Immature natural killer cell (primary cell): ENCODE data around the gene ST14. TPM values are rescaled to one million over a fixed set of nuclear protein-coding genes. Genes with fewer than 3 reads are reported as not detected.

ENCODE experiments used
- DNase-seq, 3 donors: peaks; one replicate each; pipeline ENCODE4 v3.0.0; 2022; ENCODE audit warnings: mixed read lengths in 1 of 3
- H3K27ac Mint-ChIP-seq, 6 donors: one replicate each; pipeline ENCODE4 v1.8.0; 2020; ENCODE audit warnings: mixed read lengths in 6 of 6, mild to moderate bottlenecking in 5 of 6, inconsistent platforms in 4 of 6, moderate library complexity in 3 of 6
- H3K27me3 Mint-ChIP-seq, 3 donors: one replicate each; pipeline ENCODE4 v1.8.0; 2020 to 2021; ENCODE audit warnings: low read depth in 3 of 3, mild to moderate bottlenecking in 3 of 3, mixed read lengths in 3 of 3, moderate library complexity in 3 of 3, inconsistent platforms in 1 of 3
- H3K36me3 Mint-ChIP-seq, 3 donors: one replicate each; pipeline ENCODE4 v1.8.0; 2020; ENCODE audit warnings: mixed read lengths in 3 of 3, inconsistent platforms in 2 of 3, mild to moderate bottlenecking in 2 of 3
- H3K4me1 Mint-ChIP-seq, 2 donors: one replicate each; pipeline ENCODE4 v1.8.0; 2020; ENCODE audit warnings: inconsistent platforms in 2 of 2, mild to moderate bottlenecking in 2 of 2, mixed read lengths in 2 of 2, moderate library complexity in 1 of 2
- H3K4me3 Mint-ChIP-seq, 5 donors: one replicate each; pipeline ENCODE4 v1.8.0; 2020; ENCODE audit warnings: mild to moderate bottlenecking in 5 of 5, mixed read lengths in 5 of 5, inconsistent platforms in 3 of 5, moderate library complexity in 3 of 5
- H3K9me3 Mint-ChIP-seq, 6 donors: one replicate each; pipeline ENCODE4 v1.8.0; 2020; ENCODE audit warnings: mild to moderate bottlenecking in 6 of 6, mixed read lengths in 6 of 6, inconsistent platforms in 4 of 6, moderate library complexity in 3 of 6
- polyA plus RNA-seq, 3 donors: library from polyadenylated mRNA; unstranded; fragments of 300-500 nt; fragmentation: Illumina TruSeq; gene quantifications; one replicate each; pipeline ENCODE4 v1.2.3, GENCODE V29; 2021

Gene ST14
- polyA plus RNA-seq, 3 donors from 2014 or later = 0.54 to 3.6 (median 2.8) TPM

DNA sequence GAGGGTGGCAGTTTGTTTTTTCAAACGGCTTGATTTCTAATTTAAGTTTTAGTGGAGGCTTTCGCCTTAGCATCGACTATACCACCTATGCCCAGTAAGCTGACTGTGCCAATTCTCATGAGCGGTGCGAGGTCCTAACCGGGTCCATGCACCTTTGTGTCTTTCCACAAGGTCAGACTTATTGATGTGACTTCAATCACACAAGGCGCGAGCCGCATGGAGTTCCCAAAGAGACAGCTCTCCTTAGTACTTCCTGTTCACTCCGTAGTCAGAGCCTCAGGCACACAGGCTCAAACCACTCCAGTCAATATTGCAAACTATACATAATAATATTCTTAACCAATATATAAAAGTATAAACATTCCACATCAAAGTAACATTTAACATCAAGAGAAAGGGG, 18.2 kb downstream of the ST14 start:
- no peaks in the 10 kb centered on the region for H3K4me1 Mint-ChIP-seq
- H3K9me3 Mint-ChIP-seq = no peaks in the 10 kb centered on the region
- no peak overlapping the region for H3K27ac Mint-ChIP-seq
- H3K4me3 Mint-ChIP-seq = no peak overlapping the region
- no peak for DNase-seq
- peaks cover 0 to 8% (median 3%) of the 10 kb centered on the region in 3 donors for H3K27me3 Mint-ChIP-seq
- no peaks in the 10 kb centered on the region for H3K36me3 Mint-ChIP-seq

DNA sequence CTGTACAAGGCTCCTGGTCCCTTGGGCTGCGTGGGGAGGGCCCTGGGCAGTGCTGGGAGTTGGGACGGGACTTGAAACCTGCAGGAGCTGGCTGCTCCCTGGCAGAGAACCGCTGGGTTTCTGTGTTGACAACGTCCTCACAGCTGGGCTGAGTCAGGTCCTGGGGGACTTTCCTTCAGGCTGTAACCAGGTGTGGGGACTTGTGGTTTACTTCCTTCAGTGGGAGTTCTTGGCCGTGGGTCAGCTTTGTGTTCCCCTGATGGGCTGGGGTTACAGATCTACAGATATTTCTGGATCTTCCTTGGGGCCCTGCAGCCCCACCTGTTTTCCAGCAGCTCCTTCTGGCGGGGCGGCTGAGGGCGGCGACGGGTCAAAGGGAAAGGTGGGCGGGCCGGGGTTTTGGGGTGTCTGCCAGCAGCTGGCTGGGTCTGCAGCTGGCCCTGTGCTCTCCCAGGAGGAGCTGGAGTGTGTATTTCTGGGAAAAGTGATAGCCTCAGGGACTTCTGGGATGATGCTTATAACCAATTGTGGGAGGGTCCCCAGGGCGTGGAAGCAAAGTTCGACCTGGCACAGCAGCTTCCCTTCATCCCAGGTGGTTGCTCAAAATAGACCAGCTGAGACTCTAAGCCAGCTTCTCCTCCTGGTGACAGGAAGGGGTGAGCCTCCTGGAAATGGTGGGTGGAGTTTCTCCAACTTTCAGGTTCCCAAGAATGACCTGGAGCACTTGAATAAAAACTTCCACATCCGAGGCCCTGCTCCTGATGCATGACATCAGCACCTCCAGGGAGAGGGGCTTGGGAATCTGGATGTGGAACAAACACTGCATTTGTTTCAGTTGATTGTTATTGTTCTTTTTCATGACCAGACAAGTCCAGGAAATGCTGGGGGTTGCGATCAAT, 19.1 kb downstream of the ST14 start:
- no peak for DNase-seq
- H3K9me3 Mint-ChIP-seq = no peaks in the 10 kb centered on the region
- no peaks in the 10 kb centered on the region for H3K4me1 Mint-ChIP-seq
- H3K4me3 Mint-ChIP-seq = no peak overlapping the region
- peaks cover 0 to 8% (median 3%) of the 10 kb centered on the region in 3 donors for H3K27me3 Mint-ChIP-seq
- no peak overlapping the region for H3K27ac Mint-ChIP-seq
- no peaks in the 10 kb centered on the region for H3K36me3 Mint-ChIP-seq

DNA sequence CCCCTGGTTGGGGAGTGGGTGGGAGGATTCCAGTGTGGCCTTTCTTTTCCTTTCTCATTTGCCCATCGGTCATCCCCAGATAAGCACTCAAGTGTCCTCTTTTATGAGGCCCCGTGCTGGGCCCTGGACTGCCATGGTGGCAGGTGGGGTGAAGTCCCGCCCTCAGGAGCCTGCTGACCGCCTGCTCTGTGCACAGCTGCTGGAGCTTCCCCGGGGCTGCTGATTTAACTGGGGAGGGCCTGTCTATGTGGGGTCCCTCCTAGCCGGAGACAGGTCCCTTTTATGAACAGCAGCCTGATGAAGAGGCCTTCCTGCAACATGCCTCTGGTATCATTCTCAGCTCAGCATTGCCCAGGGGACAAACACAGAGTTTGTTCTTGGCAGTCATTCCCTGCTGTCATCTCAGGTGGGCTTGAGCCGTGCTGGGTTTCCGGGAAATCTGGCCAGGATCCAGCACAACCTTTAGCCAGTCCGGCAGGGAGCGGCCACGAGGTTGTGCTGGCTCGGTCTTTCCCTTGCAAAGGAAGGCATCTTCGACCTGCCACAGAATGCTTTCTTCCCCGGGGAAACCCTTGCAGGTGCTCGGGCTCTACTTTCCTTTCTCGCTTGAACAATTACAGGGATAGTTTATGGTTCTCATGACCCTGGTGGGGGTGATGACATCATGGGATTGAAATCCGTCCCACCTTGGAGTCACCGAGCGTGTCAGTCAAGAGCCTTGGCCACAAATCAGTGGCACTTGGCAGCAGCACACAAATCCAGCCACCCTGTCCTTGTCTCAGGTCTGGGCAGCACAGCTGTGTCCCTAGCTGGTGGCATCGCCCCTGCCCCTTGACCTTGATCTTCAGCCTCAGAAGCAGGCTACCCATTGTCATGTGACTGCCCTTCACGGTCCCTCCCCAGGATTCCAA, 20.1 kb downstream of the ST14 start:
- Mint-ChIP-seq H3K4me1 (no peaks in the 10 kb centered on the region), H3K27ac (no peak overlapping the region), H3K9me3 (no peaks in the 10 kb centered on the region), H3K36me3 (no peaks in the 10 kb centered on the region), H3K4me3 (no peak overlapping the region), H3K27me3 (peaks cover 0 to 9% (median 3%) of the 10 kb centered on the region in 3 donors)
- no peak for DNase-seq

DNA sequence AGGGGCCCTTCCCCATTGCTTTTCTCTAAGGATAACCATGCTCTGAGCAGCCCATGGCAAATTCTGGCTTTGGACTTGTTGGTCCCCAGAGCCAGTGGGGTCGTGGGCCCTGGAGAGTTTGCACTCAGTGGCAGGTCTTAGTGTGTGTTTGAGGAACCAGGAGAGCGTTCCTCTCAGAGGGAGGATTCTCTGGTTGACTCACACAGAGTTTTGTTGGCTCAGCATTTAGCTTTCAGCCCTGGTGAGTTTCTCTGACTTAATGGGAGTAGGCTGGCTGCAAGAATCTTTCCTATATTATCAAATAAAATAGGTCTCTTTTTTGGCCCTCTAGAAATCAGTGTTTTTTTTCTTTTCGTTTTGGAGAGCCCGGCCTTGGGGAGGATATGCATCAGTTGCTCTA, 20.9 kb downstream of the ST14 start:
- Mint-ChIP-seq H3K4me1 (no peaks in the 10 kb centered on the region), H3K4me3 (no peak overlapping the region)

DNA sequence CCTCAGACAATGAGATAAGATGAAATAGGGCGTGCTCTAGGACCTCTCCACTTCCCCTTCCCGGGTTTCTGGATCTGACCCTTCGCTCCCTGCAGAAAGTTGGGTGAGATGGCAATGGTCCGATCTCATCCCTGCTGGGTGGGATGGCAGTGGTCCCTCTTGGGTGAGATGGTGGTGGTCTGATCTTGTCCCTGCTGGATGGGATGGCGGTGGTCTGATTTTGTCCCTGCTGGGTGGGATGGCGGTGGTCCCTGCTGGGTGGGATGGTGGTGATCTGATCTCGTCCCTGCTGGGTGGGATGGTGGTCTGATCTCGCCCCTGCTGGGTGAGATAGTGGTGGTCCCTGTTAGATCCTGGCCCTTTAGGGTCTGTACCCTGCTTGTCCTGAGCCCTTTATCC, 21.3 kb downstream of the ST14 start:
- peaks cover 0 to 8% (median 5%) of the 10 kb centered on the region in 3 donors for H3K27me3 Mint-ChIP-seq
- H3K4me1 Mint-ChIP-seq = no peaks in the 10 kb centered on the region
- no peak overlapping the region for H3K4me3 Mint-ChIP-seq
- no peak overlapping the region for H3K27ac Mint-ChIP-seq
- H3K36me3 Mint-ChIP-seq = no peaks in the 10 kb centered on the region
- H3K9me3 Mint-ChIP-seq = no peaks in the 10 kb centered on the region
- DNase-seq = no peak

More for the DNA sequence above, 20.9 kb downstream of the ST14 start:
- no peaks in the 10 kb centered on the region for H3K36me3 Mint-ChIP-seq
- no peak overlapping the region for H3K27ac Mint-ChIP-seq
- H3K27me3 Mint-ChIP-seq = peaks cover 0 to 8% (median 5%) of the 10 kb centered on the region in 3 donors
- DNase-seq = no peak
- H3K9me3 Mint-ChIP-seq = no peaks in the 10 kb centered on the region

DNA sequence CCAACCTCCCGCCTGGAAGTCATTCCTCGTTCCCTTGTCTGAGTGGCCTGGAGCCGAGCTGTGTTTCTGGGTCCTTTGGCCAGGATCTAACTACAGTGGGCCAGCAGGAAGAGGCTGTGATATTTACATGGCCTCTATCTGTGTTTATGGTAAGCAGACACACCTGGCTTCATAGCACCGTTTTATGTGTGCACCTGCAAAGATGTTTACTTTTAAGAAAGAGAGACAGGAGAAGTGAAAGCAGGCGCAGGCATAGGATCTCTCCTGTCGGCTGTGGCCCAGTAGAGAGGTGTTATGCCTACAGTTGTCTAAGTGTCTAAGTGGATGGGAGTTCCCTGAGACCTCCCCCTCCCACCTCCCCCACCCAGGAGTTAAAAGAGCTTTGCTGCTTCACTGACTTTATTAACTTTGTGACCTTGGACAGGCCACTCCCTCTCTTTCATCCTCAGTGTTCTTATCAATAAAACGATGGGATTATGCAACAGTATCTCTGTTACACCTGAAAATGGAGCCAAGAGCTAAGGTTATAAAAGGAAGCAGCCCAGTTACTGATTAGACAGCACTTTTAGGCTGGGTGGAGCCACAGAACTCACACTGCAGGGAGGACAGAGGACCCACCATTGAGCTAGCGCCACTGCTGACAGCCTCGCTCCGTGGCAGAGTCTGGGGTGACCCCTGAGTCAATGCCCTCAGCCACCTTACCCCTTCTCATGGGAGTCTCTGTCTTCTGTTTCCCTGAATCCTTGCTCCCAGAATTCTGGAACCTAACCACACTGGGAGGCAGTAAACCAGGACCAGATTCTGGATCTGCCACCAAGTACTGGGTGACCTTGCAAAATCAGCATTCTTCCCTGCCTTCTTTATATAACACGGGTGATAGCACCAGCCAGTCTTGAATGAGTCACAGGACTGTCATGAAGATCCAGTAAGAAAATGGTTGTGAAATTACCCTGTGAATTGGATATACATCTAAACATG, 22.0 kb downstream of the ST14 start:
- no peak overlapping the region for H3K4me3 Mint-ChIP-seq

DNA sequence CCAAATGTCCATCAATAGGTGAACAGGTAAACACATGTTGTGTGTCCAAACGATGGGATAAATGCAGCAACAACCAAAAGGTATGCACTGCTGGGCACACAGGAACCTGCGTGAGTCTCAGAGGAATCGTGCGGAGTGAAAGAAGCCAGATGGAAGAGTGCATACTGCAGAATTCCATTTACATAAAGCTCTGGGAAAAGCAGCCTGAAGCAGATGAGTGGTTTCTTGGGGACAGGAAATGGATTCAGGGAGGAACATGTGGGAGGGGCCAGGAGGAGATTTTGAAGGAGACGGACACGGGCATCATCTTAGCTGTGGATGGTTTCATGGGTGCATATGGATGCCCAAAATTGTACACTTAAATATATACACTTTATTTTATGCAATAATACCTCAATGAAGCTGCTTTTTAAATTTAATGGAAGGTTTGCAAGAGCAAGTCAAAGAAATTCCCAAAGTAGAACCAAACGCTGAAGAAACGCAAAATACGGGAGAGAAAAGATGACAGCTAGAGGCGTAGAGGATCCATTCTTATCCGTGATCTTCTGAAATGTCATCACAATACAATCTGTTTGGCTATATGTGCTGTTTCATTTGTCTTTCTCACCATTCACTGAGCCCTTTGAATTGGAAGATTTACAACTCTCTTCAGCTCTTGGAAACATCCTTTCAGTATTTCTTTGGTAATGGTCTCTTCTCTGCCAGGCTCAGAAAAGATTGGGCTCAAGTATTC, 24.5 kb downstream of the ST14 start:
- H3K4me1 Mint-ChIP-seq = no peaks in the 10 kb centered on the region
- H3K27ac Mint-ChIP-seq = no peak overlapping the region
- H3K4me3 Mint-ChIP-seq = no peak overlapping the region
- no peak for DNase-seq
- H3K27me3 Mint-ChIP-seq = peaks cover 0 to 5% (median 5%) of the 10 kb centered on the region in 3 donors
- H3K36me3 Mint-ChIP-seq = no peaks in the 10 kb centered on the region
- H3K9me3 Mint-ChIP-seq = no peaks in the 10 kb centered on the region

More for the DNA sequence above, 22.0 kb downstream of the ST14 start:
- no peak overlapping the region for H3K27ac Mint-ChIP-seq
- no peaks in the 10 kb centered on the region for H3K9me3 Mint-ChIP-seq
- H3K27me3 Mint-ChIP-seq = peaks cover 0 to 7% (median 5%) of the 10 kb centered on the region in 3 donors
- no peaks in the 10 kb centered on the region for H3K36me3 Mint-ChIP-seq
- no peaks in the 10 kb centered on the region for H3K4me1 Mint-ChIP-seq
- no peak for DNase-seq

DNA sequence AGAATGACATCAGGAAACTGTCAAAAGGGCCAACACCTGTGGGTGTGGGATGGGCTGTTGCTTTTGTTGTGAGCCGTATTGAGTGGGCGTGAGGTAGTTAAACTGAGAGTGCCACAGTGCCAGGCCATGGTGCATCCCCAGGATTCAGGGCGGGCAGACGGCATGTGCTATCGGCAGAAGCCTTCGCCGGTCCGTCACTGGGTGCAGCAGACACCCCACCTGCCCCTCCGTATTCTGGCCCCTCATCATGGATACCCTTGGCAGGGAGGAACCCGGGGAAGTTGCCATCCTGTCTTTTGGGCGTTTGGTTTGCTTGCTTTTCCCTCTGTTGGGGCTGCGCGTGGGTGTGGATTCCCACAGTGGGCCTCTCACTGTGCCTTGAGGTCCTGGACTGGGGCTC, 27.5 kb downstream of the ST14 start:
- no peak overlapping the region for H3K4me3 Mint-ChIP-seq
- no peak overlapping the region for H3K27ac Mint-ChIP-seq
- H3K27me3 Mint-ChIP-seq = peaks cover 0 to 2% (median 2%) of the 10 kb centered on the region in 3 donors
- H3K9me3 Mint-ChIP-seq = no peaks in the 10 kb centered on the region
- no peaks in the 10 kb centered on the region for H3K36me3 Mint-ChIP-seq
- DNase-seq = no peak
- no peaks in the 10 kb centered on the region for H3K4me1 Mint-ChIP-seq

DNA sequence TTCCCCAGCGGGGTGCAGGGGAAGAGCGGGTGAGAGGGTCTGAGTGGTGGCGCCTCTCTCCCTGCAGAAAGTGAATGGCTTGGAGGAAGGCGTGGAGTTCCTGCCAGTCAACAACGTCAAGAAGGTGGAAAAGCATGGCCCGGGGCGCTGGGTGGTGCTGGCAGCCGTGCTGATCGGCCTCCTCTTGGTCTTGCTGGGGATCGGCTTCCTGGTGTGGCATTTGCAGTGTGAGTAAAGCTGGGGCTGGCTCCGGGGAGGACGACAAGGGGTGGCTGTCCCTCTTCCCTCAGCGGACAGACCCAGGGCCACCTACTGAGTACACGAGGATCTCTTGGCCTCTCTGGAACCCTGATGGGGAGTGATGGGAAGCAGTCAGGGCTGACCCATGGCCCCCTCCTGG, 28.5 kb downstream of the ST14 start:
- H3K36me3 Mint-ChIP-seq = no peaks in the 10 kb centered on the region
- DNase-seq = no peak

DNA sequence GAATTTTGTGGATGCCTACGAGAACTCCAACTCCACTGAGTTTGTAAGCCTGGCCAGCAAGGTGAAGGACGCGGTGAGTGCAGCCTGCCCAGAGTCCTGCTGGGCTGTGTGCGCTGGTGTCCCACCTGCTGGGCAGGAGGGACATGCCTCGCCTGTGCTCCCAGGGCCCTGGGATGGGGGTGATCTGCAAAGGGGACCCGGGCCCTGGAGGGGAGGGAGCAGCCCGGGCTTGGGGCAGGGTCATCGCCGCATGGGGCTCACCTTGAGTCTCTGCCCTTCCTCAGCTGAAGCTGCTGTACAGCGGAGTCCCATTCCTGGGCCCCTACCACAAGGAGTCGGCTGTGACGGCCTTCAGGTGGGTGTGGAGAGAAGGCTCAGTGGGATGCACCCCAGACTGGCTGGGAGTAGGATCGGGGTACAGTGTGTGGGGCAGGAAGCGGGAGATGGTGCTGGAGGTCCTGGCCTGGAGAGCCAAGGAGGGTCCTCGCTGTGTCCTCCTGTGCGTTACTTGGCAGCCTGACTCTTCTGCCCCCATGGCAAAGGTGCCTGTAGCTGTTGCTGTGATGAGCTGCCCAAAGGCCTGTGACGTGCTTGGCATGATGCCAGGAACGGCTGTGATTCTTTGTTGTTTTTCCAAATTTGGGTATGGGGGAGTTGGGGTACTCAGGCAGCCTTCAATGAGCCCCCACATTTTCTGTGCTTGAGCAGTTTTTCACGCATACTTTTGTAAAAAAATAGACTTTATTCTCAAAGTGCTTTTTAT, 29.2 kb downstream of the ST14 start:
- H3K27me3 Mint-ChIP-seq = peaks cover 0 to 2% (median 2%) of the 10 kb centered on the region in 3 donors
- no peak for DNase-seq
- H3K36me3 Mint-ChIP-seq = no peaks in the 10 kb centered on the region
- no peaks in the 10 kb centered on the region for H3K9me3 Mint-ChIP-seq
- H3K4me3 Mint-ChIP-seq = no peak overlapping the region
- H3K27ac Mint-ChIP-seq = no peak overlapping the region
- H3K4me1 Mint-ChIP-seq = no peaks in the 10 kb centered on the region

More for the DNA sequence above, 28.5 kb downstream of the ST14 start:
- no peak overlapping the region for H3K4me3 Mint-ChIP-seq
- H3K9me3 Mint-ChIP-seq = no peaks in the 10 kb centered on the region
- H3K27ac Mint-ChIP-seq = no peak overlapping the region
- H3K27me3 Mint-ChIP-seq = peaks cover 0 to 2% (median 2%) of the 10 kb centered on the region in 3 donors
- H3K4me1 Mint-ChIP-seq = no peaks in the 10 kb centered on the region

DNA sequence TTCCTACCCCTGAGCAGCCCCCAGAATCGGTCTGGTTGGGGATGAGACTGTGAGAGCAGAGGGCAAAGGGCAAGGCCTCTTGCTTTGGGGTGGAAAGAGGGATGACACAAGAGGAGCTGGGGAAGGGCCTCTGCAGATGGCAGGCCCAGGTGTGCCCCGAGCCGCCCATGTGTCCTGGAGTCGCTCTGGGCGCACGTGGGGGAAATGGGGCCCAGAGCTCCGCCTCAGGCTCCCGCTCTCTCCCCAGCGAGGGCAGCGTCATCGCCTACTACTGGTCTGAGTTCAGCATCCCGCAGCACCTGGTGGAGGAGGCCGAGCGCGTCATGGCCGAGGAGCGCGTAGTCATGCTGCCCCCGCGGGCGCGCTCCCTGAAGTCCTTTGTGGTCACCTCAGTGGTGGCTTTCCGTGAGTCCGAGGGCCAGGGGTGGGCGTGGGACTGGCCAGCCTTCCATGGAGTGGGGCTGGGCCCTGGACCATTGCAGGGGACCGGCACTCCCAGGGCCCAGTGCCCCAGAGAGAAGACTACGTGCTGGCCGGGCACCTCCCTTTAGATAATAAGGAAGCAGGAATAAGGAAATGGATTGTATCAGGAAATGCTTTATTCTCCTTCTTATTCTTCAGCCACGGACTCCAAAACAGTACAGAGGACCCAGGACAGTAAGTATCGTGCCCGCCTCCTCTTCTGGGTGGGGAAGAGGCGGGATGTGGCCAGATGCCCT, 30.1 kb downstream of the ST14 start:
- Mint-ChIP-seq H3K27ac (no peak overlapping the region), H3K9me3 (no peaks in the 10 kb centered on the region), H3K27me3 (peaks cover 0 to 2% (median 0%) of the 10 kb centered on the region in 3 donors), H3K4me3 (no peak overlapping the region), H3K4me1 (no peaks in the 10 kb centered on the region), H3K36me3 (no peaks in the 10 kb centered on the region)
- DNase-seq = no peak
